Right ventricle myocardium inferior (tissue), 1 donor: Measurements from ENCODE around the gene CAMKK1. TPM values are rescaled to one million over a fixed set of nuclear protein-coding genes. Genes with fewer than 3 reads are reported as not detected.
A peak's percentile ranks its signal among the peaks of the same experiment; 100 is the strongest.

ENCODE experiments used
- ATAC-seq: fragments of 200-7000 bp; cut with Tn5 transposase; one replicate; pipeline ENCODE4 v1.9.1; 2020; ENCODE audit warnings: mild to moderate bottlenecking, moderate library complexity
- DNase-seq: peaks from one replicate; pipeline ENCODE4 v3.0.0; 2021; ENCODE audit errors: missing footprints
- intact Hi-C: fragments of 100-400 bp; cut with DNase I; formaldehyde crosslinking; loops from one replicate; pipeline ENCODE4 v1.11.0; 2022
- total RNA-seq: library from RNA; stranded (reverse); fragmentation: NEBNext Ultra II Directional; extraction: Animal tissue kit (Norgen Biotek cat#: 25700); gene quantifications from one replicate; pipeline ENCODE4 v1.2.1, GENCODE V29; 2021
- donor health status: DM: no; HTN: yes; CAD: no; lungs with severe emphysema.

Gene CAMKK1
- total RNA-seq, 1 donor from 2014 or later, result 3.8 TPM

- DNase-seq, result no peak
- intact Hi-C loops, result no loop called here
- ATAC-seq, result no peak
Measured at GRCh38 chr17:3834811-3835210, 58.0 kb downstream of the CAMKK1 start.

DNA sequence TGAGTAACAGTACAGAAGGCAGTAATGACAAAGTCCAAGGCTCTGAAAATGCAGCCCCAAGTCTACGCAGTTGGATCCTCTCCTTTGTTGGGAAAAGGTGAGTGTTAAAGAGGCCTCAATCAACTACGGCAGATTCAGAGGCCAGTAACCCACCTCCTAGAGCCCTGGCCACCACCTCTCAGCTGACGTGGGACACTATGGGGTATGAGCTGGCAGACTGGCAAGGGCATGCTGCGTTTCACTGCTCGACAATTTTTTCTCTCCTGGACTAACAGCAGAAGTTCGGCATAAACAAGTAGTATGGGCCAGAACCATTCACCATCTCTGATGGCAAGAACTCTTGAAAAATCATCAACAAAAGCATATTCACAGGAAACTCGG is 64.0 kb downstream of the CAMKK1 start:
- no peak for DNase-seq
- ATAC-seq, result peak; percentile 30
- intact Hi-C loops, result loop anchor here (5.0 kb wide), 1 partner anchor 92 kb away; no protein-coding TSS in a partner anchor

DNA sequence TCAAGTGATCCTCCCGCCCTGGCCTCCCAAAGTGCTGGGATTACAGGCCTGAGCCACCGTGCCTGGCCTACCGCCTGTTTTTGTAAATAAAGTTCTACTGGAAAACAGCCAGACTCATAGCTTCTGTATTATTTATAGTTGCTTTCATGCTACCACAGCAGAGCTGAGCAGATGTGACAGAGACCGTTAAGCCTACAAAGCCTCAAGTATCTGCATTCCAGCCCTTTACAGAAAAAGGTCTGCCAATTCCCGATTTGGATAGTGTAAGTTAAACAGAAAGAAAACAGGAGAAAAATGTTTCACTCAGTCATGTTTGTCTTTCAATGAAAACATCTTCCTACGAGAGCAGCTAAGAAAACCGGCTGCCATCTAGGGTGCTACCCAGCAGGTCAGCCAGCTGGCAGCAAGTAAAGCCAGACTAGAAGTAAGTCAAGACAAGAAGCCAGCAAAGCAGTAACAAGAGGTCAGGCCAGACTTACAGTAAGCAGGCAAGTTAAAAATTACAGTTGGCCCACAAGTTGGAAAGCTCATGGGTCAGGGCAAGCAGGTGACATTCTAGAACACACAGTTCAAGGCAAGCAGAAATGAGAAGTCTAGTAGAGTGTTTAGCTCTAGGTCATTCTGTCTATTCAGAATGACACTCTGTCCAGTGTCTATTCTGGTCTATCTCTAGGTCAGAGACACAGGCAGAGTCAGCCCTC is 64.6 kb downstream of the CAMKK1 start:
- intact Hi-C loops, result loop anchor here (5.0 kb wide), 1 partner anchor 91 kb away; no protein-coding TSS in a partner anchor
- peak; percentile 87 for ATAC-seq

GRCh38 chr17:3827124-3827773 is 65.6 kb downstream of the CAMKK1 start:
- DNase-seq, result no peak

More for the DNA sequence above, 64.6 kb downstream of the CAMKK1 start:
- DNase-seq, result no peak

GRCh38 chr17:3826191-3826590 is 66.7 kb downstream of the CAMKK1 start:
- intact Hi-C loops, result loop anchor here (5.0 kb wide), 1 partner anchor 89 kb away; no protein-coding TSS in a partner anchor
- ATAC-seq, result no peak
- no peak for DNase-seq

More at GRCh38 chr17:3827124-3827773, 65.6 kb downstream of the CAMKK1 start:
- intact Hi-C loops, result loop anchor here (5.0 kb wide), 1 partner anchor 90 kb away; no protein-coding TSS in a partner anchor
- no peak for ATAC-seq

DNA sequence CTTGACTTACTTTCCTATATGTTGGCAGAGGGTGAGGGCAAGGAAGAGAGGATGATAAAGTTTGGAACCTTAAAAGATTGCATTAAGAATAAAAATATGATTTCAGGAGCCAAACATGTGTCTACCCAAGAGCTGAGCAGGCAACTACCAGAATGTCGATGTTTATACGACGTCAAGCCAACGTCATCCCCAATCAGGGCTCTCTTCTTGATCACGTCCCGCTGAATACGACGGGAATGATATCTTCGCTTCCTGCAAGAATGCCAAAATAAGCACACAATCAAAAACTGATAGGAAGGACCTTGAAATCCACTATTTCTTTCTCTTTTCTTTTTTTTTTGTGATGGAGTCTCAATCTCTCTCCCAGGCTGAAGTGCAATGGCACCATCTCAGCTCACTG is 71.8 kb downstream of the CAMKK1 start:
- ATAC-seq (no peak), DNase-seq (no peak)
- intact Hi-C loops, result no loop called here

DNA sequence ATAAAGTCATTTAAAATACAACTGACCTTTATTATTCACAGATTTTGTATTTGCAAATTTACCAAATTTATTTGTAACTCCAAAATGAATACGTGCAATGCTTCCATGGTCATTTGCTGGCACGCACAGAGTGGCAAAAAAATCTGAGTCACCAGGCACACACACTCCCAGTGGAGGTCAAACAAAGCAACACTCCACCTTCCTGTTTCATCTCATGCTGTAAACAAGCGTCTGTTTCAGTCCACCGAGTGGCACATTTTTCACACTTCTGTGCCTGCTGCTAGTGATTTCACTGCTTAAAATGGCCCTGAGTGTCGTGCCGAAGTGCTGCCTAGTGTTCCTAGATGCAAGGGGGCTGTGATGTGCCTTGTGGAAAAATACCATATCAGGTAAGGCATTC is 74.1 kb downstream of the CAMKK1 start:
- ATAC-seq (no peak), DNase-seq (no peak)
- intact Hi-C loops, result no loop called here

GRCh38 chr17:3817851-3818605 is 74.8 kb downstream of the CAMKK1 start:
- ATAC-seq, result no peak

DNA sequence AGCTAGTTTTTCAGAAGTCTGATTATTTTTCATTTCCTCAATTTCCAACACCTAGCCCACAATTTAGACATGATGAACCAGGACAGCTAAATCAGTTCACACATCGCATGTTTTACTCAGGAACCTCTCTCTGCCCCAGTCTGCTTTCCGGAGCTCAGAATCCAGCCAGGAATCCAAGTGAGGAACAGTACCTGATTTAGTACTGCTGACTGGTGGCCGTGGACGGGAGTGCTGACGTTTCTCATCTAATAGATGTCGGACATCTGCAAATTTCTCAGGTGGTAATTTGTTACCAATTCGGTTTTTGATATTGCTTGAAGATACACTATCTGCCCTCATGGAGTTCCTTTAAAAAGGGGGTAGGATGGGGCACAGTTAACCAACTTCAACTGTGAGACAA is 76.9 kb downstream of the CAMKK1 start:
- intact Hi-C loops, result no loop called here
- no peak for DNase-seq
- ATAC-seq, result no peak

More at GRCh38 chr17:3817851-3818605, 74.8 kb downstream of the CAMKK1 start:
- DNase-seq, result no peak
- intact Hi-C loops, result no loop called here

- ATAC-seq (no peak), DNase-seq (no peak)
- intact Hi-C loops, result no loop called here
Measured at GRCh38 chr17:3815122-3815521, 77.7 kb downstream of the CAMKK1 start.

- DNase-seq (no peak), ATAC-seq (no peak)
- intact Hi-C loops, result no loop called here
Measured at GRCh38 chr17:3814361-3814760, 78.5 kb downstream of the CAMKK1 start.

DNA sequence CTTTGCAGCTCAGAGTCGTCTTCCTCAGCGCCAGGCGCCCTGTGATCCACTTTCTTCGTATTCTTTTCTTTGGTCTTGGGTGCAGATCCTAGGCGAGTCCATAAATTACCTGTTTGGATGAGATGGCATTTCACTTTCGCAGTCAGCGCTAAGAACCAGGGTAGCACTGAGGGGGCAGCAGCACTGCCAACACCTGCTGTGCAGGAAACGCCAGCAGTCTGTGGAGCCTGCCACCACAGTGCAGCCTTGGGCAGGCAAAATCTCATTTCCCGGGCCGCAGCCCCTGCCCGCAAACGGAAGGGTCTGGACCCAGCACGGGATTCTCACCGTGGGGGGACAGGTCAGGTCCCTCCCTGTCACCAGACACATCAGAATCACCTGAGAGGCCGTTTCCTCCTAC is 79.7 kb downstream of the CAMKK1 start:
- ATAC-seq, result no peak
- intact Hi-C loops, result no loop called here
- DNase-seq, result no peak

DNA sequence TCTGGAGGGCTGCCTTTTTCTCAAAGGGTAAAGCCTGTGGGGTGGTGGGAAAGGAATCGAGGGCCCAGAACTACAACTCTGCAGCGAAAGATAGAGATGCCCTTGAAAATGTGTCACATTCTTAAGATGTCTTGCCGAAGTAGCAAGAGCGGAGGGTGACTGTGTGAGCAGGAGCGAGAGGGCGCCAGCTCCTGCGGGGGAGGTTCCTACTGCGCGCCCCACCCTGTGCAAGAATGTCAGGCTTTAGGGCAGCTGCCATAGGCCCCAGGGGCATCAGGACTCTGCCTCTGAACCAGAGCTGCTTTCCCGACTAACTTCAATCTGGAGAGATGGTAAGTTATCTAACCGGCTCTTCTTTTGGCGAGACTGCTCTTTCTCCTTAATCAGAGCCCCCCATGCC is 80.1 kb downstream of the CAMKK1 start:
- DNase-seq (peak; percentile 58), ATAC-seq (no peak)
- intact Hi-C loops, result no loop called here

- intact Hi-C loops, result no loop called here
- DNase-seq (no peak), ATAC-seq (no peak)
Measured at GRCh38 chr17:3812284-3812683, 80.6 kb downstream of the CAMKK1 start.

Other genes starting within 250 kb of the CAMKK1 start
- 157 TPM for gene TAX1BP3, start 224.5 kb downstream of the CAMKK1 start, total RNA-seq
- 65.5 TPM for gene EMC6, start 224.2 kb downstream of the CAMKK1 start, total RNA-seq
- 19.4 TPM for gene P2RX5, start 196.9 kb downstream of the CAMKK1 start, total RNA-seq
- gene HASPIN, start 169.2 kb downstream of the CAMKK1 start, total RNA-seq, result 0.22 TPM
- 17.6 TPM for gene ITGAE, start 91.9 kb downstream of the CAMKK1 start, total RNA-seq
- gene NCBP3, start 46.8 kb downstream of the CAMKK1 start, total RNA-seq, result 15.3 TPM
- 0.16 TPM for gene P2RX1, start 23.4 kb upstream of the CAMKK1 start, total RNA-seq
- gene ATP2A3, start 71.4 kb upstream of the CAMKK1 start, total RNA-seq, result 7.7 TPM
- 30.4 TPM for gene ZZEF1, start 250.0 kb upstream of the CAMKK1 start, total RNA-seq